H1 (cell line): Measurements from ENCODE around the gene BRME1. TPM values are rescaled to one million over a fixed set of nuclear protein-coding genes. Genes with fewer than 3 reads are reported as not detected.

Experiments used
- CTCF ChIA-PET: fragments of 300-600 bp; sonication (Branson Sonifier 250); formaldehyde crosslinking; loops from one replicate; lab custom pipeline; 2021; ENCODE audit not compliant: partially characterized antibody; lab: Charles Lee
- POLR2A ChIA-PET: fragments of 300-600 bp; sonication (Branson Sonifier 250); formaldehyde crosslinking; loops from one replicate; lab custom pipeline; 2021; ENCODE audit warnings: inconsistent platforms; ENCODE audit not compliant: partially characterized antibody; lab: Charles Lee
- DNase-seq, 2 experiments: peaks; one replicate each; pipeline versions ENCODE4 v3.0.0 to v3.0.0-alpha.2; 2010 to 2022; ENCODE audit warnings: low spot score in 2 of 2, low read depth in 1 of 2, mixed read lengths in 1 of 2
- FAIRE-seq: peaks from 2 replicates; lab custom pipeline; 2011; peaks lifted over from hg19 to GRCh38; lab: Jason Lieb, UNC
- H2AFZ ChIP-seq: 2 replicates; pipeline ENCODE4 v1.8.1; 2012; ENCODE audit warnings: low read length, inconsistent platforms
- H2AK5ac ChIP-seq: 2 replicates; pipeline ENCODE4 v1.6.1; 2013; ENCODE audit warnings: low read depth, low read length
- H2BK120ac ChIP-seq: replicated peaks from 2 replicates; pipeline ENCODE3; 2013; ENCODE audit warnings: low read depth, low read length, inconsistent platforms
- H2BK12ac ChIP-seq: 2 replicates; pipeline ENCODE4 v1.6.1; 2013; ENCODE audit warnings: low read depth, low read length
- H2BK15ac ChIP-seq: 2 replicates; pipeline ENCODE4 v1.6.1; 2013; ENCODE audit warnings: low read length
- H2BK20ac ChIP-seq: 2 replicates; pipeline ENCODE4 v1.6.1; 2013; ENCODE audit warnings: low read length
- H2BK5ac ChIP-seq: 2 replicates; pipeline ENCODE4 v1.6.1; 2013; ENCODE audit warnings: low read depth, low read length
- H3K14ac ChIP-seq: 2 replicates; pipeline ENCODE4 v1.6.1; 2013; ENCODE audit warnings: inconsistent platforms; ENCODE audit not compliant: insufficient read length
- H3K18ac ChIP-seq: 2 replicates; pipeline ENCODE4 v1.6.1; 2013; ENCODE audit warnings: low read length; ENCODE audit errors: extremely low read depth
- H3K23ac ChIP-seq: 2 replicates; pipeline ENCODE4 v1.6.1; 2013; ENCODE audit warnings: inconsistent platforms; ENCODE audit not compliant: insufficient read length
- H3K23me2 ChIP-seq: 2 replicates; pipeline ENCODE4 v1.6.1; 2013; ENCODE audit warnings: low read depth, low read length
- H3K27ac ChIP-seq: 2 replicates; pipeline ENCODE4 v1.6.1; 2011; ENCODE audit warnings: low read depth, low read length, inconsistent platforms
- H3K27me3 ChIP-seq, 4 experiments: replicated peaks in 1 of 4; 1 replicate in 1 of 4; 2 replicates in 3 of 4; pipeline versions ENCODE4 v1.6.1 to v1.8.1; 2011 to 2013; ENCODE audit warnings: low read length in 3 of 4, mild to moderate bottlenecking in 3 of 4, inconsistent platforms in 2 of 4, mixed read lengths in 2 of 4, moderate library complexity in 1 of 4; ENCODE audit not compliant: control insufficient read depth in 3 of 4, insufficient read depth in 3 of 4; ENCODE audit errors: extremely low read depth in 1 of 4
- H3K36me3 ChIP-seq, 4 experiments: 2 replicates each; pipeline versions ENCODE4 v1.6.1 to v1.8.1; 2011 to 2013; ENCODE audit warnings: mild to moderate bottlenecking in 4 of 4, low read length in 3 of 4, moderate library complexity in 2 of 4, control low read depth in 1 of 4, inconsistent platforms in 1 of 4; ENCODE audit not compliant: insufficient read depth in 4 of 4, control insufficient read depth in 2 of 4
- H3K4ac ChIP-seq: replicated peaks from 2 replicates; pipeline ENCODE3; 2013; ENCODE audit warnings: low read length, low read depth, mixed read lengths, inconsistent platforms; ENCODE audit not compliant: insufficient read length
- H3K4me1 ChIP-seq, 4 experiments: replicated peaks in 1 of 4; 1 replicate in 1 of 4; 2 replicates in 3 of 4; pipeline versions ENCODE4 v1.6.1 to v1.8.1; 2011 to 2013; ENCODE audit warnings: low read length in 3 of 4, inconsistent platforms in 2 of 4, mixed read lengths in 1 of 4; ENCODE audit not compliant: insufficient read depth in 4 of 4, control insufficient read depth in 3 of 4
- H3K4me2 ChIP-seq, 2 experiments: 2 replicates each; pipeline versions ENCODE4 v1.6.1 to v1.8.1; 2011 to 2013; ENCODE audit warnings: low read depth in 2 of 2, low read length in 2 of 2, control low read depth in 1 of 2, inconsistent platforms in 1 of 2, mild to moderate bottlenecking in 1 of 2; ENCODE audit not compliant: insufficient read depth in 1 of 2
- H3K4me3 ChIP-seq, 4 experiments: fragments of 200-600, 300-600 bp in 1 of 4; sonication (generic), shearing (Covaris generic), sonication (Bioruptor Twin) in 1 of 4; 2 replicates each; pipeline versions ENCODE4 v1.5.1 to v1.8.1; 2011 to 2016; ENCODE audit warnings: low read length in 4 of 4, low read depth in 3 of 4, control low read depth in 2 of 4, inconsistent platforms in 2 of 4, mild to moderate bottlenecking in 2 of 4, mixed read lengths in 1 of 4, moderate library complexity in 1 of 4; ENCODE audit not compliant: insufficient read depth in 2 of 4; ENCODE audit errors: extremely low read depth in 1 of 4
- H3K56ac ChIP-seq: replicated peaks from 2 replicates; pipeline ENCODE3; 2013; ENCODE audit warnings: low read depth, mild to moderate bottlenecking, mixed read lengths, low read length, inconsistent platforms; ENCODE audit not compliant: insufficient read length
- H3K79me1 ChIP-seq: 2 replicates; pipeline ENCODE4 v1.6.1; 2013; ENCODE audit warnings: low read depth, low read length, control low read depth
- H3K79me2 ChIP-seq, 2 experiments: 2 replicates each; pipeline versions ENCODE4 v1.6.1 to v1.8.1; 2012 to 2013; ENCODE audit warnings: low read length in 2 of 2, mild to moderate bottlenecking in 2 of 2, inconsistent platforms in 1 of 2; ENCODE audit not compliant: insufficient read depth in 2 of 2, control insufficient read depth in 1 of 2
- H3K9ac ChIP-seq, 4 experiments: replicated peaks in 1 of 4; 1 replicate in 1 of 4; 2 replicates in 3 of 4; pipeline versions ENCODE4 v1.6.1 to v1.8.1; 2011 to 2013; ENCODE audit warnings: low read depth in 3 of 4, low read length in 3 of 4, control low read depth in 2 of 4, mild to moderate bottlenecking in 2 of 4, moderate library complexity in 2 of 4, inconsistent platforms in 1 of 4; ENCODE audit errors: extremely low read depth in 1 of 4
- H3K9me3 ChIP-seq, 2 experiments: 2 replicates each; pipeline versions ENCODE4 v1.6.1 to v1.8.1; 2012 to 2013; ENCODE audit warnings: mild to moderate bottlenecking in 2 of 2, moderate library complexity in 2 of 2, control low read depth in 1 of 2, inconsistent platforms in 1 of 2, low read depth in 1 of 2, low read length in 1 of 2, mixed read lengths in 1 of 2; ENCODE audit not compliant: insufficient read depth in 2 of 2
- H4K20me1 ChIP-seq, 2 experiments: replicated peaks in 1 of 2; 2 replicates each; pipeline versions ENCODE3 to v1.8.1; 2011 to 2013; ENCODE audit warnings: inconsistent platforms in 2 of 2, low read length in 2 of 2, mild to moderate bottlenecking in 1 of 2; ENCODE audit not compliant: insufficient read depth in 2 of 2, control insufficient read depth in 1 of 2
- H4K5ac ChIP-seq: 2 replicates; pipeline ENCODE4 v1.6.1; 2013; ENCODE audit warnings: low read length, low read depth, mixed read lengths, inconsistent platforms; ENCODE audit not compliant: insufficient read length
- H4K8ac ChIP-seq: 2 replicates; pipeline ENCODE4 v1.8.0; 2013; ENCODE audit warnings: mild to moderate bottlenecking, moderate library complexity, low read length, inconsistent platforms; ENCODE audit not compliant: insufficient read depth; ENCODE audit errors: extremely low read depth
- H4K91ac ChIP-seq: replicated peaks from 2 replicates; pipeline ENCODE3; 2013; ENCODE audit warnings: low read length, mixed read lengths, inconsistent platforms; ENCODE audit not compliant: insufficient read length
- ATF2 ChIP-seq: IDR thresholded peaks from 2 replicates; pipeline ENCODE4 v1.6.1; 2012; ENCODE audit warnings: low read length, inconsistent platforms
- CEBPB ChIP-seq: IDR thresholded peaks from 2 replicates; pipeline ENCODE4 v1.6.1; 2012; ENCODE audit warnings: low read depth, low read length
- CHD2 ChIP-seq: IDR thresholded peaks from 2 replicates; pipeline ENCODE4 v1.6.1; 2012; ENCODE audit warnings: low read length, improper control_type of control experiment
- JUN ChIP-seq: IDR thresholded peaks from 2 replicates; pipeline ENCODE4 v1.6.1; 2011; ENCODE audit warnings: low read depth, mild to moderate bottlenecking, improper control_type of control experiment, low read length
- NANOG ChIP-seq: IDR thresholded peaks from 2 replicates; pipeline ENCODE4 v1.6.1; 2011; ENCODE audit warnings: low read length, low read depth, mild to moderate bottlenecking, inconsistent platforms; ENCODE audit not compliant: insufficient read depth, poor library complexity, severe bottlenecking
- POLR2A ChIP-seq, 2 experiments: IDR thresholded peaks; 1 replicate in 1 of 2; 2 replicates in 1 of 2; pipeline ENCODE4 v1.6.1; 2011; ENCODE audit warnings: low read depth in 2 of 2, low read length in 2 of 2, mild to moderate bottlenecking in 2 of 2; ENCODE audit errors: control extremely low read depth in 1 of 2
- RBBP5 ChIP-seq: IDR thresholded peaks from 2 replicates; pipeline ENCODE4 v1.7.1; 2012; ENCODE audit warnings: low read depth, mild to moderate bottlenecking, inconsistent platforms, low read length, moderate library complexity, borderline replicate concordance
- RFX5 ChIP-seq: IDR thresholded peaks from 2 replicates; pipeline ENCODE4 v1.6.1; 2011; ENCODE audit warnings: low read depth, low read length, improper control_type of control experiment, borderline replicate concordance
- RNF2 ChIP-seq: fragments of 200-900, 300-1000 bp; sonication (generic); IDR thresholded peaks from 2 replicates; pipeline ENCODE4 v1.7.1; 2016; ENCODE audit warnings: borderline replicate concordance, low read depth, mild to moderate bottlenecking, antibody characterized with exemption, low read length; ENCODE audit not compliant: poor library complexity, severe bottlenecking; ENCODE audit errors: missing control alignments
- SIN3A ChIP-seq, 2 experiments: IDR thresholded peaks in 1 of 2; conservative IDR thresholded peaks in 1 of 2; 2 replicates each; pipeline ENCODE4 v1.6.1; 2011 to 2012; ENCODE audit warnings: low read length in 2 of 2, improper control_type of control experiment in 1 of 2, low read depth in 1 of 2, mild to moderate bottlenecking in 1 of 2
- TCF12 ChIP-seq: IDR thresholded peaks from 2 replicates; pipeline ENCODE4 v1.6.1; 2011; ENCODE audit warnings: low read depth, mild to moderate bottlenecking, low read length
- WGBS, 2 experiments: shearing (Covaris generic) in 1 of 2; methylation state at CpG; one replicate each; pipeline versions ENCODE4 v1.1.6 to v1.1.7; 2013 to 2015; ENCODE audit warnings: low lambda C conversion rate in 2 of 2, mixed read lengths in 2 of 2, inconsistent platforms in 1 of 2, low coverage in 1 of 2, missing lambda C conversion rate in 1 of 2; ENCODE audit not compliant: insufficient replicate concordance in 2 of 2, insufficient coverage in 1 of 2, insufficient read length in 1 of 2; ENCODE audit errors: extremely low coverage in 1 of 2, missing lambda C conversion rate in 1 of 2; 5-methylcytosine and 5-hydroxymethylcytosine counted together
- polyA plus RNA-seq, 7 experiments: library from polyadenylated mRNA; depleted of rRNA in 3 of 7; stranded (reverse) in 5 of 7; unstranded in 2 of 7; fragments of >200 nt in 5 of 7; fragments of 200-250 nt in 2 of 7; gene quantifications; 1 replicate in 5 of 7; 2 replicates in 1 of 7; 4 replicates in 1 of 7; pipeline versions ENCODE4 v1.2.1 to v1.2.3, GENCODE V29; 2011 to 2013; ENCODE audit warnings: missing spikeins in 2 of 7, mixed read lengths in 2 of 7
- total RNA-seq: library from RNA; stranded (reverse); fragmentation: NEBNext Ultra II Directional; extraction: Animal tissue kit (Norgen Biotek cat#: 25700); gene quantifications from 2 replicates; pipeline ENCODE4 v1.2.1, GENCODE V29; 2021

BRME1 gene
- total and polyA plus RNA-seq, 2 of the 8 experiments (the other 6 are each of a cell fraction or from before 2014, with no cell fraction given): 4.6 to 4.7 TPM

DNA sequence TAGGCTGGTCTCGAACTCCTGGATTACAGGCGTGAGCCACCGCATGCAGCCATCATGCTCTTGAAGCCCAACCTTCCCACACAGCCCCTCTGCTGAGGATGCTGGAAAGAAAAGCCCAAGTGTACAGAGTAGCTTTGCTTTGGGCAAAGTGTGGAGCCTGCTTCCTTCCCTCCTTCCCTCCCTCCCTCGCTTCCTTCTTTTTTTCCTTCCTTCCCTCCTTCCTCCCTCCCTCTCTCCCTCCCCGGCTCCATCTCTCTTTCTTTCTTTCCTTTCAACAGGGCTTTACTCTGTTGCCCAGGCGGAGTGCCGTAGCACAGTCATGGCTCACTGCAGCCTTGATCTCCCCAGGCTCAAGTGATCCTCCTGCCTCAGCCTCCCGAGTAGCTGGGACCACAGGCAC is 2.8 kb upstream of the BRME1 start:
- Histone ChIP-seq H3K27ac (no peak overlapping the region), H3K4ac (no peak overlapping the region), H3K4me3 (no peak overlapping the region), H2AFZ (no peak overlapping the region), H3K4me1 (peaks cover 0 to 6% (median under 1%) of the 10 kb centered on the region in 4 experiments; a peak in 2 of 7 replicates), H2AK5ac (no peak overlapping the region), H3K4me2 (no peak overlapping the region), H3K9me3 (no peaks in the 10 kb centered on the region), H4K5ac (no peak overlapping the region), H3K23me2 (peaks cover 8% of the 10 kb centered on the region; the same call in 1 of the 2 replicates), H2BK20ac (no peak overlapping the region), H3K79me1 (peaks cover 3% of the 10 kb centered on the region; the same call in 1 of the 2 replicates), H4K91ac (no peak overlapping the region), H2BK120ac (no peak overlapping the region), H3K18ac (no peak overlapping the region), H4K8ac (no peak overlapping the region), H3K36me3 (peaks cover 2 to 15% (median 6%) of the 10 kb centered on the region in 4 experiments; a peak in 5 of 8 replicates), H3K14ac (no peak overlapping the region), H4K20me1 (no peaks in the 10 kb centered on the region), H3K9ac (no peak overlapping the region), H2BK12ac (no peak overlapping the region), H3K56ac (no peak overlapping the region), H3K27me3 (peaks cover 0 to 4% (median 3%) of the 10 kb centered on the region in 4 experiments; a peak in 3 of 7 replicates), H3K79me2 (no peaks in the 10 kb centered on the region), H3K23ac (no peak overlapping the region), H2BK5ac (no peak overlapping the region), H2BK15ac (no peak overlapping the region)
- ChIA-PET CTCF (interaction anchor here (0.6 to 1.1 kb wide), 6 partner anchors 8 to 109 kb away, joined by 3 to 4 read pairs (median 4); no protein-coding TSS in a partner anchor), POLR2A (interaction anchor here (1.2 kb wide), 1 partner anchor 16 kb away, joined by 3 read pairs; no protein-coding TSS in a partner anchor)
- WGBS, 2 experiments: 83% methylated on average over 8 of the region's 8 CpGs; no CpG with 5 or more reads in 1 of the 2 experiments
- no peak for FAIRE-seq
- TF ChIP-seq NANOG (no peak), JUN (no peak), RFX5 (no peak), RBBP5 (no peak), CEBPB (no peak), ATF2 (no peak), CHD2 (no peak), TCF12 (no peak), POLR2A (IDR thresholded peaks at IDR 0.05; ENCODE audit: control extremely low read depth in 1 of 2, low read depth in 2 of 2, low read length in 2 of 2) (no peak), RNF2 (no peak), SIN3A (conservative IDR thresholded peaks at IDR 0.05 in 1 of 2, IDR thresholded peaks at IDR 0.05 in 1 of 2; ENCODE audit: low read depth in 1 of 2, low read length in 2 of 2) (no peak)
- no peak for DNase-seq
